SK-N-SH (cell line): ENCODE measurements around the gene POC1B. TPM values are rescaled to one million over a fixed set of nuclear protein-coding genes. Genes with fewer than 3 reads are reported as not detected.

Experiments used
- CTCF ChIA-PET: fragments of 300-600, 350-600 bp; formaldehyde crosslinking; extraction: SDS; loops from one replicate; lab custom pipeline; 2021; lab: Yijun Ruan, JAX
- POLR2A ChIA-PET: fragments of 350-600 bp; sonication (Branson Sonifier 250); formaldehyde crosslinking; extraction: SDS; loops from one replicate; lab custom pipeline; 2020; ENCODE audit warnings: antibody characterized with exemption, inconsistent platforms; lab: Yijun Ruan, JAX
- DNase-seq: peaks from one replicate; pipeline ENCODE4 v3.0.0; 2012
- H2AFZ ChIP-seq: fragments of 200-600 bp; sonication (generic); 2 replicates; pipeline ENCODE4 v1.8.1; 2016; ENCODE audit warnings: antibody characterized with exemption, mild to moderate bottlenecking, low read depth
- H3F3A ChIP-seq: fragments of 200-600 bp; sonication (generic); replicated peaks from 2 replicates; pipeline ENCODE3; 2016; ENCODE audit warnings: antibody characterized with exemption, mild to moderate bottlenecking; ENCODE audit not compliant: insufficient read depth
- H3K27ac ChIP-seq, 2 experiments: fragments of 200-500 bp in 1 of 2; fragments of 200-600 bp in 1 of 2; sonication (Bioruptor generic) in 1 of 2; sonication (generic), shearing (Covaris generic) in 1 of 2; 2 replicates each; pipeline versions ENCODE4 v1.5.1 to v1.6.1; 2014 to 2016; ENCODE audit warnings: low read depth in 2 of 2, inconsistent platforms in 1 of 2, low read length in 1 of 2, mild to moderate bottlenecking in 1 of 2, mixed read lengths in 1 of 2
- H3K27me3 ChIP-seq: fragments of 200-600 bp; sonication (generic), shearing (Covaris generic); 2 replicates; pipeline ENCODE4 v1.6.1; 2016; ENCODE audit warnings: mixed run types; ENCODE audit not compliant: insufficient read depth
- H3K36me3 ChIP-seq, 2 experiments: fragments of 200-500 bp in 1 of 2; fragments of 200-600 bp in 1 of 2; sonication (Bioruptor generic) in 1 of 2; sonication (generic) in 1 of 2; replicated peaks in 1 of 2; 2 replicates each; pipeline versions ENCODE3 to v1.5.1; 2014 to 2016; ENCODE audit warnings: low read length in 1 of 2, mild to moderate bottlenecking in 1 of 2; ENCODE audit not compliant: insufficient read depth in 2 of 2, control insufficient read depth in 1 of 2
- H3K4me1 ChIP-seq, 2 experiments: fragments of 200-500 bp in 1 of 2; fragments of 200-600 bp in 1 of 2; sonication (Bioruptor generic) in 1 of 2; sonication (generic), shearing (Covaris generic) in 1 of 2; 2 replicates each; pipeline versions ENCODE4 v1.5.1 to v1.6.1; 2014 to 2016; ENCODE audit warnings: low read depth in 1 of 2, low read length in 1 of 2, mixed run types in 1 of 2; ENCODE audit not compliant: insufficient read depth in 2 of 2, control insufficient read depth in 1 of 2
- H3K4me2 ChIP-seq: fragments of 200-600 bp; sonication (generic), shearing (Covaris generic); 2 replicates; pipeline ENCODE4 v1.6.1; 2017; ENCODE audit warnings: mixed run types
- H3K4me3 ChIP-seq, 2 experiments: fragments of 200-500 bp in 1 of 2; fragments of 200-600 bp in 1 of 2; sonication (Bioruptor generic) in 1 of 2; sonication (generic), shearing (Covaris generic) in 1 of 2; 2 replicates each; pipeline versions ENCODE4 v1.5.1 to v1.8.1; 2014 to 2016; ENCODE audit warnings: low read depth in 2 of 2, inconsistent platforms in 1 of 2, low read length in 1 of 2, mild to moderate bottlenecking in 1 of 2, mixed read lengths in 1 of 2, moderate library complexity in 1 of 2
- H3K79me2 ChIP-seq: fragments of 200-600 bp; sonication (generic); 2 replicates; pipeline ENCODE4 v1.8.1; 2017; ENCODE audit warnings: mild to moderate bottlenecking; ENCODE audit not compliant: insufficient read depth
- H3K9ac ChIP-seq: fragments of 200-600 bp; sonication (generic); 2 replicates; pipeline ENCODE4 v1.6.1; 2017; ENCODE audit warnings: mixed run types
- H3K9me2 ChIP-seq: fragments of 200-600 bp; sonication (generic); 2 replicates; pipeline ENCODE4 v1.6.1; 2017; ENCODE audit warnings: mixed run types
- H3K9me3 ChIP-seq: fragments of 200-600 bp; sonication (generic); 2 replicates; pipeline ENCODE4 v1.6.1; 2017; ENCODE audit warnings: mixed run types, mild to moderate bottlenecking, moderate library complexity
- H4K20me1 ChIP-seq: fragments of 200-600 bp; sonication (generic); 2 replicates; pipeline ENCODE4 v1.6.1; 2017; ENCODE audit warnings: mild to moderate bottlenecking, mixed run types; ENCODE audit not compliant: insufficient read depth
- CTCF ChIP-seq: fragments of 200-600 bp; sonication (generic); IDR thresholded peaks from 2 replicates; pipeline ENCODE4 v1.6.1; 2017; ENCODE audit warnings: antibody characterized with exemption, mild to moderate bottlenecking, moderate library complexity
- ELF1 ChIP-seq: IDR thresholded peaks from 2 replicates; pipeline ENCODE4 v1.4.0; 2012
- FOXM1 ChIP-seq: IDR thresholded peaks from 2 replicates; pipeline ENCODE4 v1.4.0; 2012; ENCODE audit warnings: low read depth, mild to moderate bottlenecking
- GABPA ChIP-seq: IDR thresholded peaks from 2 replicates; pipeline ENCODE4 v1.4.0; 2012; ENCODE audit warnings: low read depth, mild to moderate bottlenecking
- GATA2 ChIP-seq: sonication (generic); formaldehyde crosslinking; IDR thresholded peaks from 2 replicates; pipeline ENCODE4 v1.5.0; 2020; ENCODE audit warnings: mild to moderate bottlenecking, missing genetic modification reagents
- IRF3 ChIP-seq: fragments of 150-350 bp; IDR thresholded peaks from 2 replicates; pipeline ENCODE4 v1.6.1; 2016; ENCODE audit warnings: mild to moderate bottlenecking, low read depth, low read length
- POLR2AphosphoS5 ChIP-seq: IDR thresholded peaks from 2 replicates; pipeline ENCODE4 v1.6.1; 2012; ENCODE audit warnings: low read depth, low read length
- RAD21 ChIP-seq: IDR thresholded peaks from 2 replicates; pipeline ENCODE4 v1.6.1; 2012; ENCODE audit warnings: mild to moderate bottlenecking, low read length
- REST ChIP-seq: IDR thresholded peaks from 2 replicates; pipeline ENCODE4 v1.6.1; 2012; ENCODE audit warnings: mild to moderate bottlenecking, low read depth, low read length, moderate library complexity
- SIN3A ChIP-seq: IDR thresholded peaks from 2 replicates; pipeline ENCODE4 v1.6.1; 2012; ENCODE audit warnings: low read depth, mild to moderate bottlenecking, low read length, moderate library complexity, borderline replicate concordance
- SMC3 ChIP-seq: IDR thresholded peaks from 2 replicates; pipeline ENCODE4 v1.6.1; 2012; ENCODE audit warnings: low read depth, low read length, improper control_type of control experiment
- TCF12 ChIP-seq: IDR thresholded peaks from 2 replicates; pipeline ENCODE4 v1.4.0; 2012
- TEAD4 ChIP-seq: IDR thresholded peaks from 2 replicates; pipeline ENCODE4 v1.4.0; 2012; ENCODE audit warnings: mild to moderate bottlenecking, borderline replicate concordance; ENCODE audit not compliant: insufficient read depth
- USF1 ChIP-seq: IDR thresholded peaks from 2 replicates; pipeline ENCODE4 v1.4.0; 2012; ENCODE audit warnings: low read depth, borderline replicate concordance
- YY1 ChIP-seq: IDR thresholded peaks from 2 replicates; pipeline ENCODE4 v1.4.0; 2012; ENCODE audit warnings: low read depth, mild to moderate bottlenecking
- WGBS: methylation state at CpG from one replicate; pipeline ENCODE4 v1.1.6; 2017; ENCODE audit warnings: low lambda C conversion rate; 5-methylcytosine and 5-hydroxymethylcytosine counted together
- polyA plus RNA-seq, 3 experiments: library from polyadenylated mRNA; depleted of rRNA; stranded (reverse); fragments of >200 nt; gene quantifications; 2 replicates each; pipeline ENCODE4 v1.2.3, GENCODE V29; 2012

Gene POC1B
- polyA plus RNA-seq, 1 of the 3 experiments (the other 2 are of a cell fraction), result 4.0 TPM

- Histone ChIP-seq H3K4me2 (no peak overlapping the region), H3K27ac (no peak overlapping the region), H2AFZ (no peak overlapping the region), H3K36me3 (peaks cover 0 to 3% of the 10 kb centered on the region in 2 experiments), H3K9me3 (no peaks in the 10 kb centered on the region), H3F3A (peaks cover 3% of the 10 kb centered on the region), H3K4me1 (no peaks in the 10 kb centered on the region), H3K9ac (no peak overlapping the region), H3K4me3 (no peak overlapping the region), H4K20me1 (no peaks in the 10 kb centered on the region), H3K27me3 (no peaks in the 10 kb centered on the region), H3K79me2 (no peaks in the 10 kb centered on the region), H3K9me2 (no peaks in the 10 kb centered on the region)
- 96% methylated on average over 4 of the region's 4 CpGs for WGBS
- no peak for DNase-seq
- POLR2A ChIA-PET, result no interaction called here
- TF ChIP-seq YY1 (no peak), ELF1 (no peak), RAD21 (no peak), GATA2 (CRISPR knock-in tag) (no peak), FOXM1 (no peak), POLR2AphosphoS5 (no peak), SMC3 (no peak), REST (no peak), GABPA (no peak), SIN3A (no peak), USF1 (no peak), TEAD4 (no peak), TCF12 (no peak), CTCF (no peak), IRF3 (no peak)
- CTCF ChIA-PET, result interaction anchor here (0.7 to 1.1 kb wide), 4 partner anchors 39 to 480 kb away, joined by 3 to 4 read pairs (median 3); no protein-coding TSS in a partner anchor
Observed at GRCh38 chr12:89497467-89497866, 28.4 kb downstream of the POC1B start.
